HepG2 (cell line): ENCODE measurements around the gene XXYLT1. TPM values are rescaled to one million over a fixed set of nuclear protein-coding genes. Genes with fewer than 3 reads are reported as not detected.

Experiments
- EP300 ChIP-seq, 3 experiments: sonication (generic) in 1 of 3; formaldehyde crosslinking in 1 of 3; IDR thresholded peaks; 2 replicates each; pipeline versions ENCODE4 v1.5.1 to v1.6.1; 2011 to 2020; ENCODE audit warnings: low read depth in 2 of 3, low read length in 2 of 3, borderline replicate concordance in 1 of 3, improper control_type of control experiment in 1 of 3, mild to moderate bottlenecking in 1 of 3, missing genetic modification reagents in 1 of 3, moderate library complexity in 1 of 3
- GABPB1 ChIP-seq: IDR thresholded peaks from 2 replicates; pipeline ENCODE4 v1.6.1; 2016; ENCODE audit warnings: mild to moderate bottlenecking, missing genetic modification reagents, moderate library complexity, missing compliant biosample characterization
- GATAD1 ChIP-seq: IDR thresholded peaks from 2 replicates; pipeline ENCODE4 v1.6.1; 2016; ENCODE audit warnings: missing genetic modification reagents, missing compliant biosample characterization
- KDM5B ChIP-seq: sonication (generic); formaldehyde crosslinking; IDR thresholded peaks from 2 replicates; pipeline ENCODE4 v1.4.0; 2020; ENCODE audit warnings: missing genetic modification reagents, mild to moderate bottlenecking, borderline replicate concordance
- PPARG ChIP-seq: conservative IDR thresholded peaks from 2 replicates; pipeline ENCODE4 v1.6.1; 2016; ENCODE audit warnings: missing biosample characterization, missing genetic modification reagents
- ZBED4 ChIP-seq: sonication (generic); formaldehyde crosslinking; IDR thresholded peaks from 2 replicates; pipeline ENCODE4 v1.4.0; 2020; ENCODE audit warnings: missing genetic modification reagents, borderline replicate concordance
- ZBTB49 ChIP-seq: sonication (generic); formaldehyde crosslinking; IDR thresholded peaks from 2 replicates; pipeline ENCODE4 v1.4.0; 2020; ENCODE audit warnings: missing genetic modification reagents, borderline replicate concordance
- ZMAT3 ChIP-seq: sonication (generic); formaldehyde crosslinking; conservative IDR thresholded peaks from 2 replicates; pipeline ENCODE4 v1.7.0; 2021; ENCODE audit warnings: missing genetic modification reagents
- ZNF383 ChIP-seq: sonication (generic); formaldehyde crosslinking; IDR thresholded peaks from 2 replicates; pipeline ENCODE4 v1.4.0; 2020; ENCODE audit warnings: missing genetic modification reagents, mild to moderate bottlenecking, borderline replicate concordance
- polyA plus RNA-seq, 8 experiments: library from polyadenylated mRNA; depleted of rRNA in 3 of 8; stranded (reverse) in 7 of 8; unstranded in 1 of 8; fragments of >200 nt; fragmentation: Illumina TruSeq in 4 of 8; extraction: Trizol in 4 of 8; gene quantifications; 2 replicates each; pipeline versions ENCODE4 v1.2.1 to v1.2.3, GENCODE V29; 2011 to 2016; ENCODE audit warnings: low read depth in 4 of 8, missing spikeins in 1 of 8, mixed read lengths in 1 of 8; ENCODE audit not compliant: insufficient read depth in 1 of 8
- total RNA-seq, 5 experiments: library from RNA; depleted of rRNA; stranded (reverse); fragments of >200 nt; fragmentation: Illumina TruSeq; extraction: Trizol; gene quantifications; 2 replicates each; pipeline ENCODE4 v1.2.3, GENCODE V29; 2016; ENCODE audit warnings: low read depth in 1 of 5
- TF ChIP-seq, protein P1 (sequence below): sonication (generic); formaldehyde crosslinking; IDR thresholded peaks from 2 replicates; pipeline ENCODE4 v1.5.0; 2020; ENCODE audit warnings: mild to moderate bottlenecking, missing genetic modification reagents, borderline replicate concordance
- TF ChIP-seq, protein P2 (sequence below): sonication (generic); formaldehyde crosslinking; IDR thresholded peaks from 2 replicates; pipeline ENCODE4 v1.4.0; 2020; ENCODE audit warnings: missing genetic modification reagents
- TF ChIP-seq, protein P3 (sequence below): sonication (generic); formaldehyde crosslinking; IDR thresholded peaks from 2 replicates; pipeline ENCODE4 v1.5.0; 2020; ENCODE audit warnings: mild to moderate bottlenecking, missing genetic modification reagents, borderline replicate concordance

Gene XXYLT1
- total and polyA plus RNA-seq, 2 of the 13 experiments (the other 11 are each of a cell fraction or from before 2014, with no cell fraction given): 17.7 to 19.0 TPM

- TF ChIP-seq, protein P1, sequence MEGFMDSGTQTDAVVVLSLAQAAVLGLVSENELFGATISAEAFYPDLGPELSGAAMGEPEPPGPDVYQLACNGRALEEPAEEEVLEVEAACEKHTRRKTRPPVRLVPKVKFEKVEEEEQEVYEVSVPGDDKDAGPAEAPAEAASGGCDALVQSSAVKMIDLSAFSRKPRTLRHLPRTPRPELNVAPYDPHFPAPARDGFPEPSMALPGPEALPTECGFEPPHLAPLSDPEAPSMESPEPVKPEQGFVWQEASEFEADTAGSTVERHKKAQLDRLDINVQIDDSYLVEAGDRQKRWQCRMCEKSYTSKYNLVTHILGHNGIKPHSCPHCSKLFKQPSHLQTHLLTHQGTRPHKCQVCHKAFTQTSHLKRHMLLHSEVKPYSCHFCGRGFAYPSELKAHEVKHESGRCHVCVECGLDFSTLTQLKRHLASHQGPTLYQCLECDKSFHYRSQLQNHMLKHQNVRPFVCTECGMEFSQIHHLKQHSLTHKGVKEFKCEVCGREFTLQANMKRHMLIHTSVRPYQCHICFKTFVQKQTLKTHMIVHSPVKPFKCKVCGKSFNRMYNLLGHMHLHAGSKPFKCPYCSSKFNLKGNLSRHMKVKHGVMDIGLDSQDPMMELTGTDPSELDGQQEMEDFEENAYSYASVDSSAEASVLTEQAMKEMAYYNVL: peak; percentile 75; the same call in 1 of the 2 replicates
- TF ChIP-seq ZBED4 (CRISPR knock-in tag) (peak; percentile 78; the same call in 1 of the 2 replicates), ZNF383 (CRISPR knock-in tag) (no peak), PPARG (CRISPR knock-in tag) (peak; percentile 61), EP300 (IDR thresholded peaks at IDR 0.05; ENCODE audit: low read depth in 2 of 2, low read length in 2 of 2) (peak in 1 of 2 experiments; percentile 83; a peak in 2 of 4 replicates), EP300 (CRISPR knock-in tag; IDR thresholded peaks at IDR 0.05; ENCODE audit: borderline replicate concordance) (peak; percentile 86; the same call in 1 of the 2 replicates), KDM5B (CRISPR knock-in tag) (peak; percentile 56; the same call in 1 of the 2 replicates), ZBTB49 (CRISPR knock-in tag) (no peak), ZMAT3 (peak; percentile 21; the same call in 1 of the 2 replicates), GATAD1 (CRISPR knock-in tag) (peak; percentile 27; the same call in 1 of the 2 replicates), GABPB1 (peak; percentile 39; the same call in 1 of the 2 replicates)
- TF ChIP-seq, protein P2, sequence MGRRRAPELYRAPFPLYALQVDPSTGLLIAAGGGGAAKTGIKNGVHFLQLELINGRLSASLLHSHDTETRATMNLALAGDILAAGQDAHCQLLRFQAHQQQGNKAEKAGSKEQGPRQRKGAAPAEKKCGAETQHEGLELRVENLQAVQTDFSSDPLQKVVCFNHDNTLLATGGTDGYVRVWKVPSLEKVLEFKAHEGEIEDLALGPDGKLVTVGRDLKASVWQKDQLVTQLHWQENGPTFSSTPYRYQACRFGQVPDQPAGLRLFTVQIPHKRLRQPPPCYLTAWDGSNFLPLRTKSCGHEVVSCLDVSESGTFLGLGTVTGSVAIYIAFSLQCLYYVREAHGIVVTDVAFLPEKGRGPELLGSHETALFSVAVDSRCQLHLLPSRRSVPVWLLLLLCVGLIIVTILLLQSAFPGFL (CRISPR knock-in tag): no peak
- TF ChIP-seq, protein P3, sequence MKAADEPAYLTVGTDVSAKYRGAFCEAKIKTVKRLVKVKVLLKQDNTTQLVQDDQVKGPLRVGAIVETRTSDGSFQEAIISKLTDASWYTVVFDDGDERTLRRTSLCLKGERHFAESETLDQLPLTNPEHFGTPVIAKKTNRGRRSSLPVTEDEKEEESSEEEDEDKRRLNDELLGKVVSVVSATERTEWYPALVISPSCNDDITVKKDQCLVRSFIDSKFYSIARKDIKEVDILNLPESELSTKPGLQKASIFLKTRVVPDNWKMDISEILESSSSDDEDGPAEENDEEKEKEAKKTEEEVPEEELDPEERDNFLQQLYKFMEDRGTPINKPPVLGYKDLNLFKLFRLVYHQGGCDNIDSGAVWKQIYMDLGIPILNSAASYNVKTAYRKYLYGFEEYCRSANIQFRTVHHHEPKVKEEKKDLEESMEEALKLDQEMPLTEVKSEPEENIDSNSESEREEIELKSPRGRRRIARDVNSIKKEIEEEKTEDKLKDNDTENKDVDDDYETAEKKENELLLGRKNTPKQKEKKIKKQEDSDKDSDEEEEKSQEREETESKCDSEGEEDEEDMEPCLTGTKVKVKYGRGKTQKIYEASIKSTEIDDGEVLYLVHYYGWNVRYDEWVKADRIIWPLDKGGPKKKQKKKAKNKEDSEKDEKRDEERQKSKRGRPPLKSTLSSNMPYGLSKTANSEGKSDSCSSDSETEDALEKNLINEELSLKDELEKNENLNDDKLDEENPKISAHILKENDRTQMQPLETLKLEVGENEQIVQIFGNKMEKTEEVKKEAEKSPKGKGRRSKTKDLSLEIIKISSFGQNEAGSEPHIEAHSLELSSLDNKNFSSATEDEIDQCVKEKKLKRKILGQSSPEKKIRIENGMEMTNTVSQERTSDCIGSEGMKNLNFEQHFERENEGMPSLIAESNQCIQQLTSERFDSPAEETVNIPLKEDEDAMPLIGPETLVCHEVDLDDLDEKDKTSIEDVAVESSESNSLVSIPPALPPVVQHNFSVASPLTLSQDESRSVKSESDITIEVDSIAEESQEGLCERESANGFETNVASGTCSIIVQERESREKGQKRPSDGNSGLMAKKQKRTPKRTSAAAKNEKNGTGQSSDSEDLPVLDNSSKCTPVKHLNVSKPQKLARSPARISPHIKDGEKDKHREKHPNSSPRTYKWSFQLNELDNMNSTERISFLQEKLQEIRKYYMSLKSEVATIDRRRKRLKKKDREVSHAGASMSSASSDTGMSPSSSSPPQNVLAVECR: peak; percentile 58; the same call in 1 of the 2 replicates
Measured at GRCh38 chr3:195154793-195155535, 116.0 kb downstream of the XXYLT1 start (continued).
